HG03469 (cell line): Measurements from ENCODE around the gene MYG1.
"Not testable (repeated sequence)": the region's sequence is repeated elsewhere in the genome, so short reads cannot be mapped to it uniquely, and the experiment has no call there.

ENCODE experiments used
- ATAC-seq: cut with Tn5 transposase; IDR thresholded peaks from one replicate; pipeline ENCODE4 v1.9.1; 2021; ENCODE audit warnings: mild to moderate bottlenecking, moderate library complexity, moderate number of reproducible peaks; ENCODE audit not compliant: unreplicated experiment

MYG1 gene

DNA sequence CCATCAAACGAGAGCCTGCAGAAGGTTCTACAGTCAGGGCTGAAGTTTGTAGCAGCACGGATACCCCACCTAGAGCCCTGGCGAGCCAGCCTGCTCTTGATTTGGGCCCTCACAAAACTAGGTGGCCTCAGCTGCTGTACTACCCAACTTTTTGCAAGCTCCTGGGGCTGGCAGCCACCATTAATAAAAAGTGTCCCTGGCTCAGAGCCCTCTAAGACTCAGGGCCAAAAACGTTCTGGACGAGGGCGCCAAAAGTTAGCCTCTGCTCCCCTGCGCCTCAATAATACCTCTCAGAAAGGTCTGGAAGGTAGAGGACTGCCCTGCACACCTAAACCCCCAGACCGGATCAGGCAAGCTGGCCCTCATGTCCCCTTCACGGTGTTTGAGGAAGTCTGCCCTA, 13.0 kb upstream of the MYG1 start:
- no peak for ATAC-seq

DNA sequence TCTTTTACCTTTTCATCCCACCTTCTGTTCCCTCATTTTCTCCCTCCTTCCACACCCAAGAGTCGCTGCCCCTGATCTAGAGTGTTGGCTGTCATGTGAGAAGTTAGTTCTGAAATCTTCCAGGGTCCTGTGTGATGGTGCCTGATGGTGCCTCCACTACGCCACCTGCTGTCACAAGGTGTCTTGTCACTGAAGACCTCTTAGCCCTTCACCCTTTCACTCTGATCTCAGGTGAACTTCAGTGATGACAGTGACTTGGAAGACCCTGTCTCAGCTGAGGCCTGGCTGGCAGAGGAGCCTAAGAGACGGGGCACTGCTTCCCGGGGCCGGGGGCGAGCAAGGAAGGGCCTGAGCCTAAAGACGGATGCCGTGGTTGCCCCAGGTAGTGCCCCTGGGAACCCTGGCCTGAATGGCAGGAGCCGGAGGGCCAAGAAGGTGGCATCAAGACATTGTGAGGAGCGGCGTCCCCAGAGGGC, 11.7 kb upstream of the MYG1 start:
- no peak for ATAC-seq

DNA sequence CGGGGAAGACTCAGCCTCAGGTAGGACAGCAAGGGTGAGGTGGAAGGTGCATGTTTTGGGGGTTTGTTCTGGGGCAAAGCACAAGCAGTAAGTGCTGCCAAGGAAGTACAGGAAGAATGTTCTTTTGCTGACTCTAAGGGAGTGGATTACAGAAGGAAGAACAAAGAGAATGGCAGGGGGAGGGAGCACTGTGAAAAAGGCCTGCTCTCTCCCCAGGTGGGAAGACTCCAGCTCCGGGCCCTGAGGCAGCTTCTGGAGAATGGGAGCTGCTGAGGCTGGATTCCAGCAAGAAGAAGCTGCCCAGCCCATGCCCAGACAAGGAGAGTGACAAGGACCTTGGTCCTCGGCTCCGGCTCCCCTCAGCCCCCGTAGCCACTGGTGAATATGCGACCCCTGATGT, 11.2 kb upstream of the MYG1 start:
- ATAC-seq = no peak

DNA sequence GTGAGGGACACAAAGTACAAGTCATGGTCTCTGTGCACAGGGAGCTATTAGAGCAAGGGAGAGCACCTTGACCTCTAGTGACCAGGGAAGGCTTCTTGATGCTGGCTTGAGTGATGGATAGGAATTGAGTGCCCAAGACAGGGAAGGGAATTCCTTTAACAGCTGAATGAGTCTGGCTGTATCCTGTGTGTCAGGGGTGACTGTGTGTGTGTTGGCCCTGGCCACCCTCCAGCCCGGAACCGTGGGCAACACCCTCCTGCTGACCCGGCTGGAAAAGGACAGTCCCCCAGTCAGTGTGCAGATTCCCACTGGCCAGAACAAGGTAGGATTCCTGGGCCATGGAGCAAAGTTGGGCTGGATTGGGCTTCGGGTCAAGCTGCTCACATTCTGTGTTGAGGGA, 9.6 kb upstream of the MYG1 start:
- no peak for ATAC-seq

DNA sequence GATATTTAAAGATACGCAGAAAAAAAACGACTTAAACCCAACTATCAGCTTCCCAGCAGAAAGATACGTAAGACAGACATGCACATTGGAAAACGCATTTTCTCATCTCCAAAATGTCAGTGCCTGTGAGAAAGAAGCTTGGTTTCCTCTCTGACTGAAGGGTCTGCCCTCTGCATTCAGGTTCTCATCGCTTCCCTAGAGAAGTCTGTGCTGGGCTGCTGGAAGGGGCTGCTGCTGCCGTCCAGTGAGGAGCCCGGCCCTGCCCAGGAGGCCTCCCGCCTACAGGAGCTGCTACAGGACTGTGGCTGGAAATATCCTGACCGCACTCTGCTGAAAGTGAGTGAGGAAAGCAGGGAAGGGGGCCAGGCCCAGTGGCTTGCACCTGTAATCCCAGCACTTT, 8.8 kb upstream of the MYG1 start:
- ATAC-seq = no peak

DNA sequence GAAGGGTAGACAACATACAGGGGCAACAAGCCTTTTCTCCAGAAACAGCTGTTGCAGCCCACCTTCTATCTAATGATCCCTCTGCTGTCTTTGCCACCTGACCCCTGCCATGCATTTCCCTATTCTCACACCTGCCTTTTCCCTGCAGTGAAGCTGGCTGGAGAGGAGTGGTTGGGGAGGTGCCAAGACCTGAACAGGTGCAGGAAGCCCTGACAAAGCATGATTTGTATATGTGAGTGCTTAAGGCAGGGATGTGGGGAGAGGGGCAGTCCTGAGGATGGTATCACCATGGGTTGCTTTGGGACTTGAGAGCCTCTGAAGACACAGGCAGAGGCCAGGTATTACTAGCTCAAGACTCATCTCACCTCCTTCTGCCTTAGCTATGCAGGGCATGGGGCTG, 7.1 kb upstream of the MYG1 start:
- ATAC-seq = no peak

DNA sequence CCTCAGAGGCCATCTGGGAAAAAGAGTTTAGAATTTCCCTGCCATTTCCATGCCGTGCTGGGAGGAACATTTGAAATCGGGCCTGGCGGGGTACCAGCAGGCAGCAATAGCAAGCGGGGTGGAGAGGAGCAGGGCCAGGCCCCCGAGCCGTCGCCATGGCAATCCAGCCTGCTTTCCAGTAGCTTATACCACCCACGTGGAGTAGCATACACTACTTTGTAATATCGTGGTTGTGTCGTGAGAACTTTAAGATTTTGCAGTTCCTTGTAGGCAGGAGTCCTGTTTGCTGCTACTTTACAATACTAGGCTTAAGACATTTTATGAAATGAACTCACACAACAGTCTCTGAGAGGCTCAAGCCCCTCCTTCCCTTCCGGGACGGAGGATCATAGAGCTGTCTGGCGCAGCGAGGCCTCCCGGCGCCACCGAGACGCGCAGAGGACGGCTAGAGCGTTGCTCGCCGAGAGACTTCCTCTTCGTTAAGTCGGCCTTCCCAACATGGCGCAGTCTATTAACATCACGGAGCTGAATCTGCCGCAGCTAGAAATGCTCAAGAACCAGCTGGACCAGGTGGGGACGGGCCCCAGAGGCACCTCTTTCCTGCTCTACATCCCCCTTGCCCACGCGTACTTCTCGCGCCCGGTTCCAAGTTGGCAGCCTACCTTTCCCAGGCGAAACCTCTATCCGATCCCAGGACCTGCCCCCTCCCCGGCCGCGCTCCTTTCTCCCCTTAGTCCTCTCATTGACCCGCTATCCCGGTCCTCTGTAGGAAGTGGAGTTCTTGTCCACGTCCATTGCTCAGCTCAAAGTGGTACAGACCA, 4.2 kb upstream of the MYG1 start, which contains the start of gene PFDN5:
Gene PFDN5, plus strand, starts transcription at position 473 of the 821 bp plus-strand sequence. Its CDS starts 26 bp downstream, at position 499.
- peak; percentile 66 for ATAC-seq

DNA sequence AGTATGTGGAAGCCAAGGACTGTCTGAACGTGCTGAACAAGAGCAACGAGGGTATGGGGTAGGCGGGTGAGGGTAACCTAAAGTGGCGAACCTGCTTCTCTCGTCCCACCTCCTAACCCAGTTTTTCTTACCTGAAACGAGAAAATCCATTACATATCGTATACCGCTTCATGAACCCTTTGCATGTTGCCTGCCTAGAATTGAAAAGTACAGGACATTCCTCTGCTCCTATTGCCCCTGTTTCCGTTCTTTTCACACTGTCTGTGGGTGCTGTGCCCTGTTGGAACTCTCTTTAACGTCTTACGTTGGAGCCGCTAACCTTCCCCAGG, 3.6 kb upstream of the MYG1 start:
- no peak for ATAC-seq

DNA sequence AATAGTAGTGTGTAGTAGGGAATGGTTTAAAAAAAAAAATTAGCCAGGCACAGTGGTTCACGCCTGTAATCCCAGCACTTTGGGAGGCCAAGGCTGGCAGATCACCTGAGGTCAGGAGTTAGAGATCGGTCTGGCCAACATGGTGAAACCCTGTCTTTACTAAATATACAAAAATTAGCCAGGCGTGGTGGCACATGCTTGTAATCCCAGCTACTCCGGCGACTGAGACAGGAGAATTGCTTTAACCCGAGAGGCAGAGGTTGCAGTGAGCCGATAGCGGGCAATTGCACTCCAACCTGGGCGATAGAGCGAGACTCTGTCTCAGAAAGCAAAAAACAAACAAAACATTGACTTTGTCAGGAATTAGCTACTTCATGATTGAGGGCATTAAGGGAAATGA, 2.4 kb upstream of the MYG1 start:
- ATAC-seq = not testable (repeated sequence)

DNA sequence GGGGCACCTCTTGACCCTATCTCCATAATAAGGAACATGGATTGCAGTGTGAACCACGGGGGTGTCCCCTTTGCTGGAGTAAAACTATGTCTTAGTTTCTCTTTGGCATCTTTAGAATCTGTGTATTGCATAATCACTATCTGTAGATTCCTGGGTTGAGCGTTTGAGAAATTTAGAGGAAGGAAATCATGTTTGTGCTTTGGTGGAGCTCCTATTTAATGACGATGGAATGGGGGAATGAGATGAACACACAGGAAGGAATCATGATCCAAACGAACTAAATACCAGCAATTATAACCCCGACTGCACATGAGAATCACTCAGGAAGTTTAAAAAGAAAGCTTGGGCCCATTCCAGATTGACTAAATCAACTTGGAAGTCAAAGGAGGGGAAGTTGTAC, 1.3 kb upstream of the MYG1 start:
- ATAC-seq = no peak

DNA sequence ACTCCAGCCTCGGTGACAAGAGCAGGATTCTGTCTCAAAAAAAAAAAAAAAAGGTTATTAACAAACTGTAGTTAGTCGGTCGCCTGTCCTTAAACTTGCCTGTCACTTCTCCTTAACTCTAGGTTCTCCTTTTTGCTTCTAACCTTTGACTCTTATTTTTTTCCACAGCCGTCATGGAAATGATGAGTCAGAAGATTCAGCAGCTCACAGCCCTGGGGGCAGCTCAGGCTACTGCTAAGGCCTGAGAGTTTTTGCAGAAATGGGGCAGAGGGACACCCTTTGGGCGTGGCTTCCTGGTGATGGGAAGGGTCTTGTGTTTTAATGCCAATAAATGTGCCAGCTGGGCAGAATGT, 418 bp upstream of the MYG1 start:
- no peak for ATAC-seq

DNA sequence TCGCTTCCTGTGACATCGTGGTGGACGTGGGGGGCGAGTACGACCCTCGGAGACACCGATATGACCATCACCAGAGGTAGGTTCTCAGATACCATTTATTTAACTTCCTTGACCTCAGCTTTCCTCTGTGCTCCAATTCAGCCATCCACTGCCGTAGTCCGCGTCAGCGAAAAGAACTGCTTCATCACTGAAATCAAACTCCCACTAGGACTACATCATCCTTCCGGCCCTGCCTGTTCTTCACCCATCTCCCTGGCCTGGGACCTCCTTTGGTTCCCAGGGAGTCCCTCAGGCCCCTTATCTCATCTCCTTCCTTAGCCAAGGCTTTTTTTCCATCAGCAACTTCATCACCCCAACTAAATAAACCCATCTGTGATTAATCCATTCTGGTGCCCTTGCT, 692 bp downstream of the MYG1 start:
- ATAC-seq = no peak

DNA sequence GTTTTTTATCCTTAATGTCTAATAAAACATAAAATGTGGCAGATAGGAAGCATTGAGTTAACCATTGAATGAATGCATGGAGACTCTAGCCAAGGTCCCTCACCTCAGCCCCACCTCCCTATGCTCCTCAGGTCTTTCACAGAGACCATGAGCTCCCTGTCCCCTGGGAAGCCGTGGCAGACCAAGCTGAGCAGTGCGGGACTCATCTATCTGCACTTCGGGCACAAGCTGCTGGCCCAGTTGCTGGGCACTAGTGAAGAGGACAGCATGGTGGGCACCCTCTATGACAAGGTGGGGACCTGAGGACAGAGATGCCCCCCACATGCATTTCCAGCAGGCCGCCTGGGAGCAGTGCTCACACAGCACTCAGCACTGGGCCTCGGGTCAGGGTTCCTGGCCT, 3.4 kb downstream of the MYG1 start:
- no peak for ATAC-seq

DNA sequence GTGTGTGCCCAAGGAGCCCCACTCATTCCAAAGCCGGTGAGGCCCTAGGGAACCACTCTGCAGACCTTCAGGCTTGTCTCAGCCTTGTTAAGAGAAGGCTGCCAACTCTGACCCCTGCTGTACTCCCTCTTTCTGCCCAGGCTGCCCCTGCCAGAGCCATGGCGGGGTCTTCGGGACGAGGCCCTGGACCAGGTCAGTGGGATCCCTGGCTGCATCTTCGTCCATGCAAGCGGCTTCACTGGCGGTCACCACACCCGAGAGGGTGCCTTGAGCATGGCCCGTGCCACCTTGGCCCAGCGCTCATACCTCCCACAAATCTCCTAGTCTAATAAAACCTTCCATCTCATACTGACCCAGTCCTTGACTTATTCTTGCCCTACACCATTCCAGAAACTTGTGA, 7.3 kb downstream of the MYG1 start:
- ATAC-seq = no peak

DNA sequence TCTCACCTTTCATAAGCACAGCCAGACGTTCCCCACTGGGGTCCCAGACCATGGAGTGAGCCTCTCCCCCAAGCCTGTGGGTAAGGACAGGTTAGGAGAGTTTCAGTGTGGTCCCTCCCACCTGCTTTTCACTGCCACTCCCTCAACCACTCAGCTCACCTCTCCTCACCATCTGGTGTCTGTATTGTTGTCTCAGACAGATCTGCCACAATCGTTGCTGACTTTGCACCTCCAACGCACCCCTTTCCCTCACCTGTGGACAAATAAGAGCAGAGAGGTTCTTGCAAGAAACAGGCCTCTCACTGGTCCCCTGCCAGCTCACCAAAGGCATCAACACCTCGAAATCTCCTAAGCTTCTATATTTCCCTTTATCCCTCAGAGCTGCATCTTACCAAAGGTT, 8.8 kb downstream of the MYG1 start:
- no peak for ATAC-seq

DNA sequence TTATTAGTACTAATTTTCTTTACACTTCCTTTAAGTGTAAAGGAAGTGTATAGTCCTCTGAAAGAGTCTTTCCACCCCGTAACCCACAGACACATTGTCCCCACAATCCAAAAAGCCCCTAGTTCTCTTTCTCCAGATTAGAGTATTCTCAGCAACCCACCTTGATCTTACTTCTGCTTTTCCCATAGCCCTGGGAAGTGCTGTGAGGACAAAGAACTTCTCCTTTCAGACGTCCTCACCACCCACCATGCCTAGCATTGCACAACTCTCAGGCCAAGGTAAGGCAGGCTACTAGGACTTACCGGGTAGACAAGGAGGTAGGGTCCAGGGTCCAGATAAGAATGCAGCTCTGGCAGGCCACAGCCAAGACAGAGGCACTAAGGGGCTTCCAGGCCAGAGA, 14.5 kb downstream of the MYG1 start:
- ATAC-seq = no peak

DNA sequence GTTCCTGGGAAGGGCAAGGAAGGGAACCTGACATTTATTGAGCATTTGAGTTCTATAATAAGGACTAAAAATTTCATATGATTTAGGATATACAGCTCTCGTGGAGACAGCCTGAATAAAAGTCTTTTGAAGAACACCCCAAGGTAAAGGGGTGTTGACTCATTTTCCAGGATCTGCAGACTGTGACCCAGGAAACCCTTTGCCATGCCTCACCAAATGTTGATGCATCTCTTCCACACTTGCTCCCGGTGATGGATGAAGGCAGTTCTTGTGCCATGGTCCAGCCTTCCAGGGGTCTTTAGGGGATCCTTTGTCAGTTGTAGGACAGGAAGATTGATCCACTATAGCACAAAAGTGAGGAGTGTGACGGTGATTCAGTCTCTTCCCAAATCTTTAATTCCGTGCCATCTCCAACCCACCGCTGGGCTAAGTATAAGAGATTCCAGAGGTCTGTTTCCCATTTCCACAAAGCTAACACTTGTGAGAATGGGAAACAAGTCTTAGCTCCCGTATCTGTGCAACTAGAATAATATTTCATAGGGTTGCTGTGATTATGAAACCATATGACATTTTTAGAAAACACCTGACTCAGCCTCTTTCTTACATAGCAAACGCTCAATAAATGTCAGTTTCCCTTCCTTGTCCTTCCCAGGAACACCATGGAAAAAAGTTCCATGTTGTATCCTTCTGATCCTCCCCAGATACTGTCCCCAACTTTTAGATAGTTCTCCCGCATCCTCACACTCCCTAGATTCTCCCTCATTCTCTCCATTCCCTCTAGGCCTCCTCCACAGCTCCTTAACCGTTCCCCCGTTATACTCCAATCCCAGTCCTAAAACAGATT, 21.1 kb downstream of the MYG1 start:
- ATAC-seq = no peak

DNA sequence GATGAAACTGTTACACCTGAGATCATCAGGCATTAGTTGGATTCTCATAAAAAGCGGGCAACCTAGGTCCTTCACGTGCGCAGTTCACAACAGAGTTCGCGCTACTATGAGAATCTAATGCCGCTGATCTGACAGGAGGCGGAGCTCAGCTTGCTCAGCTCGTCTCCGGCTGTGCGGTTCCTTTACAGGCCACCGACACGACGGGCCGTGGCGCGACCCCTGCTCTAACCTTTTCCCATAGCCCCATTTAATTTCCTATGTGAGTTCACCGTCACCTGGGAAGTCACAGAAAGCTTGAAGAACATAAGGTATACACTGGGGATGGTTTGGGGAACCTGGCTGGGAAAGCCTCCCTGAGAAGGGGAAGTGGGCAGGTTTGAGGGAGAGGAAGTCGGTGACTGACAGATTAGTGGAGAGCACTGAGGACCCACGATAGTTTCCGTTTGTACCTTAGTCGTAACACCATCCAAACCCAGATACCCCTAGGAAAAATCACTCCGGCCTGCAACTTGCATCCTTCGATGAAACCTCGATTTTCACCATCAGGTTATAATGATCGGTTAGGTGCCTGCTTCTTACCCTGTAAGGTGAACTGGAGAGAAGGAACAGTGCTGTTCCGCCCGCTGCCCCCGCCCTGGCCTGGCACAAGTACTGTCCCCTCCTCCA, 24.8 kb downstream of the MYG1 start:
- ATAC-seq = no peak

DNA sequence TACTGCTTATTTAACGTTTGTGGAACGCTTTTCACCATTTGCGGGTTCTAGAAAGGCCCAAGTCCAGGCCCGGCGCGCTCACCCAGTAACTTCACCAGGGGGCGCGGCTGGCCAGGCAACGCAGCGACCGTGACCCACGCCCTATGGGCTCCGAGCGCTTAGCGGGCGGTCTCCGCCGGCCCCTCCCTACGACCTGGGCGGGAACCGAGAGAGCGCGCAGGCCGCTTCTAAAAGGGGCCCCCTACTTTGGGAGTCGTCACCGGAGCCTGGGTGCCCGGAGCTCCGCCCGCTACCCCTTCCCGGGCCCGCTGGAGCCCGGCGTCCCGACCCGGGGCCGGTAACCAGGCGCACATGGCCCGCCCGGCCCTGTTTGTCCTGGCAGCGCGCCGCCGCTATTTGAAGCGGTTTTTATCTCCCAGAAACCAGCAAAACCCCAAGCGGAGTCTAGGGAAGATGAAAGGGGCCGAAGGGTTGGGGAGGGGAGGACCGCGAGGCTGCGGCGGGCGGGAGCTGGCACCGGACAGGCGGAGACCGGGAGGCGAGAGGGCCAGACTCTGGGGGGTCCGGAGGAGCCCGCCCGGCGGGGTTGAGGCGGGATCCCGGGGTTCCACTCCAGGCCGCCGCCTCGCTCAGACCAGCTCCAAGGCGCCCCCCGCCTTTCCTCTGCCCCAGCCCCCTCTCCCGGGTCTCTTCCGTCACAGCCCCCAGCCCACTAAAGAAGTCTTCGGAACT, 25.4 kb downstream of the MYG1 start:
- peak; percentile 43 for ATAC-seq

DNA sequence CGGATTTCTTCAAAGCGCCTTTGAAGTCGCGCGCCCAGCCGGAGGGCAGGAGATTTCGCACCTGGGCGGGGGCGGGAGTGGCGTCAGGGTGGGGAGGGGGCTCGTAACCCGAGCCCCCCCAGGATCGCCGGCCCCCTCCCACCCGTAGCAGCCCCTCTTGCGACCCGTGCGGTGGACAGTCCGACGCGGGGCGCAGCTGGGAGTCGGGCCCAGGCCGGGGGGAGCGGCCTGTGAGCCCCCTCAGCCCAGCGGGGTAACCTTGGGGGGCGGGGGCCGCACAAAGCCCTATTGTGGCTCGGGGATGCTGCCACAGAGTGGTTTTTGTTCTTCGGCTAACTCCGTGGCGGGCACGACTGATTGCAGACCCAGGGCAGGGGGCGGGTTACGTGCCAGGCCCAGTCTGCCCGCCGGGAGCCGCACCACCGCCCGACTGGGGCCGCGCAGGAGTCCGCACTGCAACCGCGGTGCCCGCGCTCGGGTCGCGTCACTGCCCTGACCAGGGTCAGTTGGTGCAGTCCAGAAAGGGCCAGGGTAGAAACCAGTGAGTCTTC, 26.1 kb downstream of the MYG1 start:
- ATAC-seq = no peak
